Transverse colon (tissue), 4 donors: ENCODE measurements around the gene AGBL4.

ENCODE experiments used
- CTCF ChIP-seq, 5 experiments: fragments of 200-600 bp in 3 of 5; fragments of 450-650 bp in 2 of 5; sonication (generic) in 3 of 5; IDR thresholded peaks; 1 replicate in 2 of 5; 2 replicates in 3 of 5; pipeline ENCODE4 v1.5.1; 2016 to 2017; ENCODE audit warnings: antibody characterized with exemption in 5 of 5, inconsistent platforms in 3 of 5, mild to moderate bottlenecking in 2 of 5, moderate library complexity in 1 of 5
- EP300 ChIP-seq: sonication (generic); formaldehyde crosslinking; IDR thresholded peaks from one replicate; pipeline ENCODE4 v1.6.1; 2017; ENCODE audit warnings: antibody characterized with exemption, low read depth
- POLR2A ChIP-seq: fragments of 450-650 bp; IDR thresholded peaks from one replicate; pipeline ENCODE4 v1.6.1; 2016; ENCODE audit warnings: antibody characterized with exemption, mild to moderate bottlenecking, moderate library complexity
- POLR2AphosphoS5 ChIP-seq, 3 donors: sonication (generic); formaldehyde crosslinking; IDR thresholded peaks; one replicate each; pipeline ENCODE4 v1.6.1; 2016; ENCODE audit warnings: antibody characterized with exemption in 3 of 3

GRCh38 chr1:48687282-48688045 lies 1336.3 kb downstream of the AGBL4 start:
- no peak for TF ChIP-seq CTCF (IDR thresholded peaks at IDR 0.05)
- TF ChIP-seq EP300: no peak
- no peak for TF ChIP-seq POLR2AphosphoS5 (IDR thresholded peaks at IDR 0.05)
- TF ChIP-seq POLR2A: no peak
